Caco-2 (cell line): ENCODE data around the gene EBF3. TPM values are rescaled to one million over a fixed set of nuclear protein-coding genes. Genes with fewer than 3 reads are reported as not detected.

Experiments used
- BruUV-seq: library from RNA; stranded (reverse); fragments of 400-500 nt; replicated peaks from 2 replicates; lab custom pipeline; 2021; lab: Mats Ljungman, UMichigan
- CTCF ChIA-PET: fragments of 300-600 bp; sonication (Branson Sonifier 250); formaldehyde crosslinking; loops from one replicate; lab custom pipeline; 2022; ENCODE audit warnings: antibody characterized with exemption; lab: Charles Lee
- POLR2A ChIA-PET: fragments of 300-600 bp; sonication (Branson Sonifier 250); formaldehyde crosslinking; loops from one replicate; lab custom pipeline; 2022; ENCODE audit warnings: antibody characterized with exemption; lab: Charles Lee
- DNase-seq, 2 experiments: peaks; one replicate each; pipeline versions ENCODE4 v3.0.0 to v3.0.0-alpha.2; 2020 to 2022
- H3K27me3 ChIP-seq: replicated peaks from 2 replicates; pipeline ENCODE4 v1.6.0; 2011; ENCODE audit warnings: low read length; ENCODE audit not compliant: control insufficient read depth, insufficient read depth
- H3K36me3 ChIP-seq: 2 replicates; pipeline ENCODE4 v1.5.1; 2011; ENCODE audit warnings: low read length; ENCODE audit not compliant: control insufficient read depth, insufficient read depth
- H3K4me1 ChIP-seq: fragments of 250-450 bp; sonication (Bioruptor Pico); 2 replicates; pipeline ENCODE4 v1.5.1; 2020; ENCODE audit warnings: mild to moderate bottlenecking
- H3K4me3 ChIP-seq: 2 replicates; pipeline ENCODE4 v1.5.1; 2011; ENCODE audit warnings: low read depth, mild to moderate bottlenecking, control low read depth, low read length
- H3K9me3 ChIP-seq: fragments of 250-450 bp; sonication (Bioruptor Pico); 2 replicates; pipeline ENCODE4 v1.5.1; 2020; ENCODE audit warnings: mild to moderate bottlenecking, moderate library complexity
- H3K27ac Mint-ChIP-seq: one replicate; pipeline ENCODE4 v1.8.0; 2022; ENCODE audit warnings: mixed read lengths; ENCODE audit not compliant: unreplicated experiment
- H3K27me3 Mint-ChIP-seq: one replicate; pipeline ENCODE4 v1.8.0; 2022; ENCODE audit warnings: mixed read lengths; ENCODE audit not compliant: insufficient read depth, unreplicated experiment
- H3K36me3 Mint-ChIP-seq: one replicate; pipeline ENCODE4 v1.8.0; 2022; ENCODE audit warnings: mild to moderate bottlenecking, mixed read lengths; ENCODE audit not compliant: insufficient read depth, unreplicated experiment
- H3K4me1 Mint-ChIP-seq: one replicate; pipeline ENCODE4 v1.8.0; 2022; ENCODE audit warnings: low read depth, mixed read lengths; ENCODE audit not compliant: unreplicated experiment
- H3K4me3 Mint-ChIP-seq: one replicate; pipeline ENCODE4 v1.8.0; 2022; ENCODE audit warnings: mild to moderate bottlenecking, moderate library complexity, mixed read lengths; ENCODE audit not compliant: unreplicated experiment
- H3K9me3 Mint-ChIP-seq: one replicate; pipeline ENCODE4 v1.8.0; 2022; ENCODE audit warnings: mixed read lengths; ENCODE audit not compliant: unreplicated experiment
- intact Hi-C: fragments of 100-400 bp; cut with micrococcal nuclease; formaldehyde crosslinking; loops from one replicate; pipeline ENCODE4 v1.10.0; 2022; ENCODE audit not compliant: unreplicated experiment
- total RNA-seq: library from RNA; stranded (reverse); gene quantifications from 2 replicates; pipeline ENCODE4 v1.2.3, GENCODE V29; 2022
- TF ChIP-seq, protein P1 (sequence below), 2 experiments: fragments of 200-600 bp in 1 of 2; IDR thresholded peaks; 1 replicate in 1 of 2; 2 replicates in 1 of 2; pipeline versions ENCODE4 v1.5.1 to v1.8.0; 2011 to 2022; ENCODE audit warnings: antibody characterized with exemption in 1 of 2, control low read depth in 1 of 2, inconsistent platforms in 1 of 2, low read depth in 1 of 2, low read length in 1 of 2, mild to moderate bottlenecking in 1 of 2, moderate library complexity in 1 of 2; ENCODE audit not compliant: insufficient read depth in 1 of 2, severe bottlenecking in 1 of 2, unreplicated experiment in 1 of 2

Gene EBF3
- total RNA-seq, 1 experiment from 2014 or later = 0.79 TPM

DNA sequence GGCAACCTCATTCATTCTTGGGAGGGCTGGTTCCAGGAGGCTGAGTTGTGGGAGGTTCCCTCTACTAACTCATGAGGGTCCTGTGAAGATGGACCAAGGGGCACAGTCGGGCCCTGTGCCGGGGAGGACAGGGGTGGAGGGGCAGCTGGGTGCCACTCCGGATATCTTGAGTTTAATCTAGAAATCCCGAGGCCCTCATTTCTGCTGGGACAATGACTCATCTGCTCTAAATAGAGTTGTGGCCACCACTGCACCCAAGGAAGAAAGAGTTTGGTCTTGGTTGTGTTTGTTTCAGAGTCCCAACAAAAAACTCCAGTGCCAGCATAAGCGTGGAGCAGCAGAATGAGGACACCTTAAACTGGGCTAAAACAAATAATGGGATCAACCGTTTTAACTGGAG lies 82.4 kb downstream of the EBF3 start:
- ChIA-PET CTCF (no interaction called here), POLR2A (no interaction called here)
- H3K4me1 Mint-ChIP-seq = no peaks in the 10 kb centered on the region
- Histone ChIP-seq H3K4me1 (no peaks in the 10 kb centered on the region), H3K27me3 (no peaks in the 10 kb centered on the region; the same call in 1 of the 2 replicates), H3K36me3 (no peaks in the 10 kb centered on the region), H3K9me3 (no peaks in the 10 kb centered on the region), H3K4me3 (no peak overlapping the region)
- intact Hi-C loops = no loop called here
- peaks cover 3% of the 10 kb centered on the region for H3K27me3 Mint-ChIP-seq
- DNase-seq = no peak
- H3K4me3 Mint-ChIP-seq = no peak overlapping the region
- no peak overlapping the region for H3K27ac Mint-ChIP-seq
- no TSS peak for BruUV-seq
- H3K9me3 Mint-ChIP-seq = no peaks in the 10 kb centered on the region
- H3K36me3 Mint-ChIP-seq = no peaks in the 10 kb centered on the region
- TF ChIP-seq, protein P1, sequence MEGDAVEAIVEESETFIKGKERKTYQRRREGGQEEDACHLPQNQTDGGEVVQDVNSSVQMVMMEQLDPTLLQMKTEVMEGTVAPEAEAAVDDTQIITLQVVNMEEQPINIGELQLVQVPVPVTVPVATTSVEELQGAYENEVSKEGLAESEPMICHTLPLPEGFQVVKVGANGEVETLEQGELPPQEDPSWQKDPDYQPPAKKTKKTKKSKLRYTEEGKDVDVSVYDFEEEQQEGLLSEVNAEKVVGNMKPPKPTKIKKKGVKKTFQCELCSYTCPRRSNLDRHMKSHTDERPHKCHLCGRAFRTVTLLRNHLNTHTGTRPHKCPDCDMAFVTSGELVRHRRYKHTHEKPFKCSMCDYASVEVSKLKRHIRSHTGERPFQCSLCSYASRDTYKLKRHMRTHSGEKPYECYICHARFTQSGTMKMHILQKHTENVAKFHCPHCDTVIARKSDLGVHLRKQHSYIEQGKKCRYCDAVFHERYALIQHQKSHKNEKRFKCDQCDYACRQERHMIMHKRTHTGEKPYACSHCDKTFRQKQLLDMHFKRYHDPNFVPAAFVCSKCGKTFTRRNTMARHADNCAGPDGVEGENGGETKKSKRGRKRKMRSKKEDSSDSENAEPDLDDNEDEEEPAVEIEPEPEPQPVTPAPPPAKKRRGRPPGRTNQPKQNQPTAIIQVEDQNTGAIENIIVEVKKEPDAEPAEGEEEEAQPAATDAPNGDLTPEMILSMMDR (IDR thresholded peaks at IDR 0.05; ENCODE audit: insufficient read depth in 1 of 2, low read depth in 1 of 2, low read length in 1 of 2, severe bottlenecking in 1 of 2, unreplicated experiment in 1 of 2) = no peak

DNA sequence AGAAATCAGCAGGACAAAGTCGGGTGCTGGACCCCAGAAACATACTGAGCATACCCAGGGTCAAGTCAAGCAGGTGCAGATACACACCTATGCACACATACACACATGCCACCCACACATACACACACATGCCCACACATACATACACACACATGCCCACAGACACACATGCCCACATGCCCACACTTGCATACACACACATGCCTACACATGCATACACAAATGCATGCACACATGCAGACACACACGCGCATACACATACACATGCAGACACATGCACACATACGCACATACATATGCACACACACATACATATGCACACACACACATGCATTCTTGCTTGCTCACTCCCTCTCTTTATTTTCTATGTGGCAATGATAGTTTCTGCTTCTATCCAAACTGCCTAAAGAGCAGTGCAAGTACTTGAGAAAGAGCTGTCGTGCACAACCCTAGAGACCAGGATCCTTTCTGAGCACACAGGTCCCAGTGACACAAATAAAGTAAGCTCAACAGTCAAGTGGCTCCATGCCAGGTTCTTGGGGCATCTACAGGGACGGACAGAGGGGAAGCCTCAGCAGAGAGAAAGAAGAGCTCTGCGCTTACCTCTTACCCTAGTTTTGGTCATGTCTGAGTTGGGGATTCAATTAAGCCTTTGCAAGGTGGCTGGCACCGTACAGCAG lies 83.7 kb downstream of the EBF3 start:
- Mint-ChIP-seq H3K27ac (no peak overlapping the region), H3K4me1 (no peaks in the 10 kb centered on the region), H3K9me3 (no peaks in the 10 kb centered on the region), H3K4me3 (no peak overlapping the region), H3K27me3 (peaks cover 3% of the 10 kb centered on the region), H3K36me3 (no peaks in the 10 kb centered on the region)
- H3K36me3 ChIP-seq = no peaks in the 10 kb centered on the region
- ChIA-PET CTCF (interaction anchor here (1.6 kb wide), 1 partner anchor 9 kb away, joined by 7 read pairs; no protein-coding TSS in a partner anchor), POLR2A (no interaction called here)
- no peaks in the 10 kb centered on the region for H3K9me3 ChIP-seq
- H3K4me1 ChIP-seq = no peaks in the 10 kb centered on the region
- TF ChIP-seq, protein P1 (IDR thresholded peaks at IDR 0.05; ENCODE audit: insufficient read depth in 1 of 2, low read depth in 1 of 2, low read length in 1 of 2, severe bottlenecking in 1 of 2, unreplicated experiment in 1 of 2) = no peak
- intact Hi-C loops = no loop called here
- DNase-seq = no peak
- H3K4me3 ChIP-seq = no peak overlapping the region
- H3K27me3 ChIP-seq = no peaks in the 10 kb centered on the region; the same call in 1 of the 2 replicates
- no TSS peak for BruUV-seq

DNA sequence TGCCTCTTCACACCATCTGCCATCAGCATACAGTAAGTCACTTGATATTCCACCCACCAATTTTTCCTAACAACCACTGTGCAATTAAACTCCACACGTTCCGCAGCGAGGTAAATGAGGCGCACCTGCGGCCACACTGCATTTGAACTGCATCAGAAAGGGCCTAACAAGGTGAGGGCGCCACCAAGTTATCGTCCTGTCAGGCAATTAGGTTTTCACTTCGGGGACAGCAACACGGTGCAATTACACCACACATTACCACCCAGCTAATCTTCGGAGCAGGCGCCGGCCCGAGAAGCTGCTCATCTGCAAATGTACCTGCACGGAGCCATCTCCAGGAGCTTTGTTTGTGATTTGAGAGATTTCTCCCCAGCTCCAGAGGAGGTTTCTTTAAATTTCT lies 84.4 kb downstream of the EBF3 start:
- Mint-ChIP-seq H3K36me3 (no peaks in the 10 kb centered on the region), H3K4me1 (no peaks in the 10 kb centered on the region), H3K27me3 (peaks cover 3% of the 10 kb centered on the region), H3K9me3 (no peaks in the 10 kb centered on the region), H3K4me3 (no peak overlapping the region), H3K27ac (no peak overlapping the region)
- no TSS peak for BruUV-seq
- no peak overlapping the region for H3K4me3 ChIP-seq
- TF ChIP-seq, protein P1 (IDR thresholded peaks at IDR 0.05; ENCODE audit: insufficient read depth in 1 of 2, low read depth in 1 of 2, low read length in 1 of 2, severe bottlenecking in 1 of 2, unreplicated experiment in 1 of 2) = no peak
- no peaks in the 10 kb centered on the region for H3K9me3 ChIP-seq
- DNase-seq = no peak
- H3K36me3 ChIP-seq = no peaks in the 10 kb centered on the region
- no peaks in the 10 kb centered on the region; the same call in 1 of the 2 replicates for H3K27me3 ChIP-seq
- POLR2A ChIA-PET = no interaction called here
- intact Hi-C loops = no loop called here
- CTCF ChIA-PET = interaction anchor here (1.6 kb wide), 1 partner anchor 9 kb away, joined by 7 read pairs; no protein-coding TSS in a partner anchor
- H3K4me1 ChIP-seq = no peaks in the 10 kb centered on the region
